HepG2 (cell line): ENCODE measurements around the gene CPM. TPM values are rescaled to one million over a fixed set of nuclear protein-coding genes. Genes with fewer than 3 reads are reported as not detected.

Source experiments
- ATAC-seq: fragments of 200-7000 bp; cut with Tn5 transposase; 3 replicates; pipeline ENCODE4 v1.9.1; 2020; ENCODE audit warnings: mild to moderate bottlenecking, moderate library complexity
- BruUV-seq: library from RNA; stranded (reverse); fragments of 400-500 nt; replicated peaks from 2 replicates; lab custom pipeline; 2021; lab: Mats Ljungman, UMichigan
- CTCF ChIA-PET: fragments of 300-600 bp; formaldehyde crosslinking; extraction: SDS; loops from one replicate; lab custom pipeline; 2021; ENCODE audit warnings: low total read pairs, inconsistent platforms, low intra/inter-chr PET ratio; lab: Yijun Ruan, JAX
- POLR2A ChIA-PET: fragments of 350-600 bp; sonication (Branson Sonifier 250); formaldehyde crosslinking; loops from one replicate; lab custom pipeline; 2020; ENCODE audit warnings: antibody characterized with exemption, inconsistent platforms; lab: Yijun Ruan, JAX
- DNase-seq: peaks from one replicate; pipeline ENCODE4 v3.0.0-alpha.2; 2015; ENCODE audit warnings: low spot score
- FAIRE-seq: peaks from 3 replicates; lab custom pipeline; 2011; peaks lifted over from hg19 to GRCh38; lab: Jason Lieb, UNC
- H2AFZ ChIP-seq: one replicate; pipeline ENCODE4 v1.6.1; 2011; ENCODE audit warnings: low read length, inconsistent platforms
- H3K27ac ChIP-seq: fragments of 300-600 bp; 3 replicates; pipeline ENCODE4 v1.8.0; 2011; ENCODE audit warnings: mixed run types, mild to moderate bottlenecking, mixed read lengths, low read length, inconsistent platforms; ENCODE audit not compliant: insufficient read depth; ENCODE audit errors: extremely low read length
- H3K27me3 ChIP-seq, 2 experiments: fragments of 200-600 bp in 1 of 2; 2 replicates in 1 of 2; 3 replicates in 1 of 2; pipeline versions ENCODE4 v1.6.0 to v1.8.0; 2011; ENCODE audit warnings: low read length in 2 of 2, mild to moderate bottlenecking in 2 of 2, moderate library complexity in 2 of 2, inconsistent platforms in 1 of 2; ENCODE audit not compliant: insufficient read depth in 2 of 2, control insufficient read depth in 1 of 2
- H3K36me3 ChIP-seq, 2 experiments: fragments of 200-600 bp in 1 of 2; replicated peaks in 1 of 2; 2 replicates in 1 of 2; 3 replicates in 1 of 2; pipeline versions ENCODE4 v1.5.1 to v1.8.0; 2011; ENCODE audit warnings: low read length in 2 of 2, inconsistent platforms in 1 of 2; ENCODE audit not compliant: insufficient read depth in 2 of 2, control insufficient read depth in 1 of 2
- H3K4me1 ChIP-seq: 2 replicates; pipeline ENCODE4 v1.5.1; 2012; ENCODE audit warnings: low read length, inconsistent platforms; ENCODE audit not compliant: insufficient read depth
- H3K4me2 ChIP-seq: 2 replicates; pipeline ENCODE4 v1.6.0; 2011; ENCODE audit warnings: low read depth, low read length, inconsistent platforms
- H3K4me3 ChIP-seq, 3 experiments: fragments of 200-600 bp in 1 of 3; sonication (generic), shearing (Covaris generic) in 1 of 3; replicated peaks in 1 of 3; 2 replicates each; pipeline ENCODE4 v1.5.1; 2011 to 2016; ENCODE audit warnings: low read length in 3 of 3, inconsistent platforms in 2 of 3, low read depth in 2 of 3, mild to moderate bottlenecking in 2 of 3, control low read depth in 1 of 3, mixed read lengths in 1 of 3; ENCODE audit not compliant: insufficient read depth in 1 of 3
- H3K79me2 ChIP-seq: one replicate; pipeline ENCODE4 v1.6.1; 2011; ENCODE audit warnings: low read length, inconsistent platforms; ENCODE audit not compliant: insufficient read depth
- H3K9ac ChIP-seq: 2 replicates; pipeline ENCODE4 v1.6.0; 2011; ENCODE audit warnings: mild to moderate bottlenecking, low read depth, low read length, inconsistent platforms; ENCODE audit not compliant: insufficient read depth
- H3K9me3 ChIP-seq: 2 replicates; pipeline ENCODE4 v1.5.1; 2012; ENCODE audit warnings: mild to moderate bottlenecking, low read length
- H4K20me1 ChIP-seq: 2 replicates; pipeline ENCODE4 v1.6.0; 2011; ENCODE audit warnings: inconsistent platforms, mild to moderate bottlenecking, low read length, moderate library complexity; ENCODE audit not compliant: insufficient read depth
- ATM ChIP-seq: fragments of 450-650 bp; IDR thresholded peaks from 2 replicates; pipeline ENCODE4 v1.7.1; 2017; ENCODE audit warnings: mild to moderate bottlenecking, borderline replicate concordance
- DNMT1 ChIP-seq: sonication (generic); formaldehyde crosslinking; IDR thresholded peaks from 2 replicates; pipeline ENCODE4 v1.5.1; 2020; ENCODE audit warnings: mild to moderate bottlenecking, missing genetic modification reagents
- HOXA7 ChIP-seq: sonication (generic); formaldehyde crosslinking; IDR thresholded peaks from 2 replicates; pipeline ENCODE4 v1.8.1; 2022; ENCODE audit warnings: mild to moderate bottlenecking, missing genetic modification reagents, moderate library complexity
- KAT7 ChIP-seq: IDR thresholded peaks from 2 replicates; pipeline ENCODE4 v1.6.1; 2018; ENCODE audit warnings: borderline replicate concordance, missing compliant biosample characterization
- SP1 ChIP-seq, 2 experiments: fragments of 450-650 bp in 1 of 2; sonication (generic) in 1 of 2; formaldehyde crosslinking in 1 of 2; IDR thresholded peaks; 2 replicates each; pipeline versions ENCODE4 v1.4.0 to v1.6.1; 2016 to 2020; ENCODE audit warnings: missing genetic modification reagents in 1 of 2
- YEATS2 ChIP-seq: sonication (generic); formaldehyde crosslinking; IDR thresholded peaks from 2 replicates; pipeline ENCODE4 v1.4.0; 2020; ENCODE audit warnings: missing genetic modification reagents, borderline replicate concordance
- ZBTB20 ChIP-seq: sonication (generic); formaldehyde crosslinking; IDR thresholded peaks from 2 replicates; pipeline ENCODE4 v1.8.1; 2023; ENCODE audit warnings: missing genetic modification reagents, low read depth, mild to moderate bottlenecking, borderline replicate concordance
- ZNF207 ChIP-seq: fragments of 450-650 bp; IDR thresholded peaks from 2 replicates; pipeline ENCODE4 v1.6.1; 2016; ENCODE audit warnings: antibody characterized with exemption, borderline replicate concordance
- ZNF441 ChIP-seq: sonication (generic); formaldehyde crosslinking; IDR thresholded peaks from 2 replicates; pipeline ENCODE4 v1.7.0; 2021; ENCODE audit warnings: missing genetic modification reagents, borderline replicate concordance
- ZNF616 ChIP-seq: sonication (generic); formaldehyde crosslinking; IDR thresholded peaks from 2 replicates; pipeline ENCODE4 v1.5.0; 2020; ENCODE audit warnings: low read depth, mild to moderate bottlenecking, missing genetic modification reagents
- ZNF879 ChIP-seq: sonication (generic); formaldehyde crosslinking; IDR thresholded peaks from 2 replicates; pipeline ENCODE4 v1.8.1; 2023; ENCODE audit warnings: missing genetic modification reagents
- whole genome bisulfite sequencing: methylation state at CpG from one replicate; pipeline ENCODE4 v1.1.6; 2017; ENCODE audit warnings: low lambda C conversion rate; 5-methylcytosine and 5-hydroxymethylcytosine counted together
- in situ Hi-C: cut with HindIII; loops from 2 replicates; pipeline ENCODE4 v1.10.0; 2017; ENCODE audit warnings: low pct_unique_long_range_greater_than_20kb; ENCODE audit not compliant: extremely low pct_ligation_motif_present
- intact Hi-C: fragments of 100-400 bp; cut with micrococcal nuclease; formaldehyde crosslinking; loops from one replicate; pipeline ENCODE4 v1.10.0; 2022; ENCODE audit not compliant: unreplicated experiment
- polyA plus RNA-seq, 8 experiments: library from polyadenylated mRNA; depleted of rRNA in 3 of 8; stranded (reverse) in 7 of 8; unstranded in 1 of 8; fragments of >200 nt; fragmentation: Illumina TruSeq in 4 of 8; extraction: Trizol in 4 of 8; gene quantifications; 2 replicates each; pipeline versions ENCODE4 v1.2.1 to v1.2.3, GENCODE V29; 2011 to 2016; ENCODE audit warnings: low read depth in 4 of 8, missing spikeins in 1 of 8, mixed read lengths in 1 of 8; ENCODE audit not compliant: insufficient read depth in 1 of 8
- total RNA-seq, 5 experiments: library from RNA; depleted of rRNA; stranded (reverse); fragments of >200 nt; fragmentation: Illumina TruSeq; extraction: Trizol; gene quantifications; 2 replicates each; pipeline ENCODE4 v1.2.3, GENCODE V29; 2016; ENCODE audit warnings: low read depth in 1 of 5
- TF ChIP-seq, protein P1 (sequence below): sonication (generic); formaldehyde crosslinking; IDR thresholded peaks from 2 replicates; pipeline ENCODE4 v1.9.0; 2022; ENCODE audit warnings: low read depth, missing genetic modification reagents
- TF ChIP-seq, protein P2 (sequence below): sonication (generic); formaldehyde crosslinking; IDR thresholded peaks from 2 replicates; pipeline ENCODE4 v1.4.0; 2020; ENCODE audit warnings: mild to moderate bottlenecking, low read depth, missing genetic modification reagents
- TF ChIP-seq, protein P3 (sequence below): sonication (generic); formaldehyde crosslinking; IDR thresholded peaks from 2 replicates; pipeline ENCODE4 v1.4.0; 2020; ENCODE audit warnings: missing genetic modification reagents, borderline replicate concordance
- TF ChIP-seq, protein P4 (sequence below): sonication (generic); formaldehyde crosslinking; IDR thresholded peaks from 2 replicates; pipeline ENCODE4 v1.4.0; 2020; ENCODE audit warnings: missing genetic modification reagents, mild to moderate bottlenecking, borderline replicate concordance

CPM gene
- total and polyA plus RNA-seq, 2 of the 13 experiments (the other 11 are each of a cell fraction or from before 2014, with no cell fraction given): not detected

DNA sequence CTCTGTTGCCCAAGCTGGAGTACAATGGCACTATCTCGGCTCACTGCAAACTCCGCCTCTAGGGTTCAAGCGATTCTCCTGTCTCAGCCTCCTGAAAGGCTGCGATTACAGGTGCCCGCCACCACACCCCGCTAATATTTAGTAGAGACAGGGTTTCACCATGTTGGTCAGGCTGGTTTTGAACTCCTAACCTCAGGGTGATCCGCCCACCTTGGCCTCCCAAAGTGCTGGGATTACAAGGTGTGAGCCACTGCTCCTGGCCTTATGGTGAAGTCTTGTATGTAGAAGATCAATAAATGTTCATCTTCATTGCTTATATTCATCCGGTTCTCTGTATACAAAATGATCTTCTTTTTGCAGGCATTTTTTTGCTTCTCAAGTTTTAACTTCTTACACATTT is 77.2 kb downstream of the CPM start (continued):
- TF ChIP-seq, protein P1, sequence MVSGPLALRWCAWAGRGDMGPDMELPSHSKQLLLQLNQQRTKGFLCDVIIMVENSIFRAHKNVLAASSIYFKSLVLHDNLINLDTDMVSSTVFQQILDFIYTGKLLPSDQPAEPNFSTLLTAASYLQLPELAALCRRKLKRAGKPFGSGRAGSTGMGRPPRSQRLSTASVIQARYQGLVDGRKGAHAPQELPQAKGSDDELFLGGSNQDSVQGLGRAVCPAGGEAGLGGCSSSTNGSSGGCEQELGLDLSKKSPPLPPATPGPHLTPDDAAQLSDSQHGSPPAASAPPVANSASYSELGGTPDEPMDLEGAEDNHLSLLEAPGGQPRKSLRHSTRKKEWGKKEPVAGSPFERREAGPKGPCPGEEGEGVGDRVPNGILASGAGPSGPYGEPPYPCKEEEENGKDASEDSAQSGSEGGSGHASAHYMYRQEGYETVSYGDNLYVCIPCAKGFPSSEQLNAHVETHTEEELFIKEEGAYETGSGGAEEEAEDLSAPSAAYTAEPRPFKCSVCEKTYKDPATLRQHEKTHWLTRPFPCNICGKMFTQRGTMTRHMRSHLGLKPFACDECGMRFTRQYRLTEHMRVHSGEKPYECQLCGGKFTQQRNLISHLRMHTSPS (CRISPR knock-in tag): no peak
- TF ChIP-seq ZNF441 (CRISPR knock-in tag) (no peak), ZNF207 (no peak), DNMT1 (CRISPR knock-in tag) (no peak)
- TF ChIP-seq, protein P2, sequence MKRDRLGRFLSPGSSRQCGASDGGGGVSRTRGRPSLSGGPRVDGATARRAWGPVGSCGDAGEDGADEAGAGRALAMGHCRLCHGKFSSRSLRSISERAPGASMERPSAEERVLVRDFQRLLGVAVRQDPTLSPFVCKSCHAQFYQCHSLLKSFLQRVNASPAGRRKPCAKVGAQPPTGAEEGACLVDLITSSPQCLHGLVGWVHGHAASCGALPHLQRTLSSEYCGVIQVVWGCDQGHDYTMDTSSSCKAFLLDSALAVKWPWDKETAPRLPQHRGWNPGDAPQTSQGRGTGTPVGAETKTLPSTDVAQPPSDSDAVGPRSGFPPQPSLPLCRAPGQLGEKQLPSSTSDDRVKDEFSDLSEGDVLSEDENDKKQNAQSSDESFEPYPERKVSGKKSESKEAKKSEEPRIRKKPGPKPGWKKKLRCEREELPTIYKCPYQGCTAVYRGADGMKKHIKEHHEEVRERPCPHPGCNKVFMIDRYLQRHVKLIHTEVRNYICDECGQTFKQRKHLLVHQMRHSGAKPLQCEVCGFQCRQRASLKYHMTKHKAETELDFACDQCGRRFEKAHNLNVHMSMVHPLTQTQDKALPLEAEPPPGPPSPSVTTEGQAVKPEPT (CRISPR knock-in tag): no peak

DNA sequence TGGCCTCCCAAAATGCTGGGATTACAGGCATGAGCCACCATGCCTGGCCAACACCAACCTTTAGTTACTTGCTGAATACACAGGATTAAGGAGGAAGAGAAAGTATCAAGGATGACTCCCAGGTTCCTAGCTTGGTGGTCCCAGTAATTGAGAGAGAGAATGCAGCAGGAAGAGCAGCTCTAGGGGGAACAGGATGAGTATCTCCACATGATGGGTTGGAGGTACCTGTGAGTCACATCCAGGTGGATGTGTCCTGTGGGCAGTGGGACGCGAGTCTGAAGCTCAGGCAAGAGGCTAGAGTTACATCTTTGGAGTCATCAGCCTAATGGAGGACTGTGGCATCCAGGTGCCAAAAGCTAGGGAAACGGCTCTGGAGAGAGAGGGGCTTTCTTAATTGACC is 77.9 kb downstream of the CPM start:
- no peak overlapping the region for H3K9ac ChIP-seq
- no peaks in the 10 kb centered on the region for H3K9me3 ChIP-seq
- H3K4me1 ChIP-seq: peaks cover 15% of the 10 kb centered on the region
- no peak overlapping the region for H2AFZ ChIP-seq
- H3K36me3 ChIP-seq: no peaks in the 10 kb centered on the region
- H4K20me1 ChIP-seq: no peaks in the 10 kb centered on the region
- intact Hi-C loops: no loop called here
- no peaks in the 10 kb centered on the region for H3K79me2 ChIP-seq
- ChIA-PET POLR2A (no interaction called here), CTCF (no interaction called here)
- no peak overlapping the region for H3K4me2 ChIP-seq
- H3K27ac ChIP-seq: no peak overlapping the region
- DNase-seq: no peak
- peak; percentile 7; the same call in 1 of the 3 replicates for ATAC-seq
- H3K27me3 ChIP-seq: no peaks in the 10 kb centered on the region
- FAIRE-seq: no peak
- in situ Hi-C loops: no loop called here
- 71% methylated on average over 3 of the region's 3 CpGs for WGBS
- no peak overlapping the region for H3K4me3 ChIP-seq
- BruUV-seq: no TSS peak
- TF ChIP-seq ZBTB20 (CRISPR knock-in tag) (no peak), ZNF879 (CRISPR knock-in tag) (no peak), KAT7 (no peak), ZNF616 (CRISPR knock-in tag) (no peak), YEATS2 (CRISPR knock-in tag) (no peak), SP1 (IDR thresholded peaks at IDR 0.05) (no peak), SP1 (CRISPR knock-in tag; IDR thresholded peaks at IDR 0.05) (no peak), HOXA7 (CRISPR knock-in tag) (no peak), ATM (no peak)
- TF ChIP-seq, protein P3, sequence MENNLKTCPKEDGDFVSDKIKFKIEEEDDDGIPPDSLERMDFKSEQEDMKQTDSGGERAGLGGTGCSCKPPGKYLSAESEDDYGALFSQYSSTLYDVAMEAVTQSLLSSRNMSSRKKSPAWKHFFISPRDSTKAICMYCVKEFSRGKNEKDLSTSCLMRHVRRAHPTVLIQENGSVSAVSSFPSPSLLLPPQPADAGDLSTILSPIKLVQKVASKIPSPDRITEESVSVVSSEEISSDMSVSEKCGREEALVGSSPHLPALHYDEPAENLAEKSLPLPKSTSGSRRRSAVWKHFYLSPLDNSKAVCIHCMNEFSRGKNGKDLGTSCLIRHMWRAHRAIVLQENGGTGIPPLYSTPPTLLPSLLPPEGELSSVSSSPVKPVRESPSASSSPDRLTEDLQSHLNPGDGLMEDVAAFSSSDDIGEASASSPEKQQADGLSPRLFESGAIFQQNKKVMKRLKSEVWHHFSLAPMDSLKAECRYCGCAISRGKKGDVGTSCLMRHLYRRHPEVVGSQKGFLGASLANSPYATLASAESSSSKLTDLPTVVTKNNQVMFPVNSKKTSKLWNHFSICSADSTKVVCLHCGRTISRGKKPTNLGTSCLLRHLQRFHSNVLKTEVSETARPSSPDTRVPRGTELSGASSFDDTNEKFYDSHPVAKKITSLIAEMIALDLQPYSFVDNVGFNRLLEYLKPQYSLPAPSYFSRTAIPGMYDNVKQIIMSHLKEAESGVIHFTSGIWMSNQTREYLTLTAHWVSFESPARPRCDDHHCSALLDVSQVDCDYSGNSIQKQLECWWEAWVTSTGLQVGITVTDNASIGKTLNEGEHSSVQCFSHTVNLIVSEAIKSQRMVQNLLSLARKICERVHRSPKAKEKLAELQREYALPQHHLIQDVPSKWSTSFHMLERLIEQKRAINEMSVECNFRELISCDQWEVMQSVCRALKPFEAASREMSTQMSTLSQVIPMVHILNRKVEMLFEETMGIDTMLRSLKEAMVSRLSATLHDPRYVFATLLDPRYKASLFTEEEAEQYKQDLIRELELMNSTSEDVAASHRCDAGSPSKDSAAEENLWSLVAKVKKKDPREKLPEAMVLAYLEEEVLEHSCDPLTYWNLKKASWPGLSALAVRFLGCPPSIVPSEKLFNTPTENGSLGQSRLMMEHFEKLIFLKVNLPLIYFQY (CRISPR knock-in tag): no peak
- TF ChIP-seq, protein P4, sequence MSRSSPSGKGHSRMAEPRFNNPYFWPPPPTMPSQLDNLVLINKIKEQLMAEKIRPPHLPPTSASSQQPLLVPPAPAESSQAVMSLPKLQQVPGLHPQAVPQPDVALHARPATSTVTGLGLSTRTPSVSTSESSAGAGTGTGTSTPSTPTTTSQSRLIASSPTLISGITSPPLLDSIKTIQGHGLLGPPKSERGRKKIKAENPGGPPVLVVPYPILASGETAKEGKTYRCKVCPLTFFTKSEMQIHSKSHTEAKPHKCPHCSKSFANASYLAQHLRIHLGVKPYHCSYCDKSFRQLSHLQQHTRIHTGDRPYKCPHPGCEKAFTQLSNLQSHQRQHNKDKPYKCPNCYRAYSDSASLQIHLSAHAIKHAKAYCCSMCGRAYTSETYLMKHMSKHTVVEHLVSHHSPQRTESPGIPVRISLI: no peak
